ELF-1 (cell line): ENCODE data around the gene ZNF487.
A peak's percentile ranks its signal among the peaks of the same experiment; 100 is the strongest.
"Not testable (repeated sequence)": the region's sequence is repeated elsewhere in the genome, so short reads cannot be mapped to it uniquely, and the experiment has no call there.

Experiments
- DNase-seq: peaks from one replicate; pipeline ENCODE4 v3.0.0-alpha.2; 2016; ENCODE audit warnings: low read depth, low spot score

Gene ZNF487

GRCh38 chr10:43436291-43437140 is at the start of gene ZNF487:
Gene ZNF487 (plus strand): TSS chr10:43437111. CDS start chr10:43475814, 38,703 bp downstream.
- peak; percentile 96 for DNase-seq

GRCh38 chr10:43387678-43388032 is 49.3 kb upstream of the ZNF487 start:
- no peak for DNase-seq

- DNase-seq = no peak
These were observed 47.0 kb upstream of the ZNF487 start for GRCh38 chr10:43389867-43390266.

GRCh38 chr10:43390333-43390732 is 46.6 kb upstream of the ZNF487 start:
- no peak for DNase-seq

- DNase-seq = peak; percentile 60
These were observed 46.2 kb upstream of the ZNF487 start for GRCh38 chr10:43390759-43391158.

GRCh38 chr10:43391496-43391895 is 45.4 kb upstream of the ZNF487 start:
- no peak for DNase-seq

- no peak for DNase-seq
These were observed 44.2 kb upstream of the ZNF487 start for GRCh38 chr10:43392748-43393147.

- not testable (repeated sequence) for DNase-seq
These were observed 43.7 kb upstream of the ZNF487 start for GRCh38 chr10:43393186-43393585.

- no peak for DNase-seq
These were observed 43.1 kb upstream of the ZNF487 start for GRCh38 chr10:43393606-43394360.

- no peak for DNase-seq
These were observed 42.0 kb upstream of the ZNF487 start for GRCh38 chr10:43394868-43395267.

- no peak for DNase-seq
These were observed 41.3 kb upstream of the ZNF487 start for GRCh38 chr10:43395571-43396060.

GRCh38 chr10:43396061-43396927 is 40.6 kb upstream of the ZNF487 start:
- peak; percentile 94 for DNase-seq

GRCh38 chr10:43396928-43397624 is 39.8 kb upstream of the ZNF487 start:
- DNase-seq = peak; percentile 92

GRCh38 chr10:43398939-43399319 is 38.0 kb upstream of the ZNF487 start:
- no peak for DNase-seq

GRCh38 chr10:43399320-43400310 is 37.3 kb upstream of the ZNF487 start:
- DNase-seq = peak; percentile 68

GRCh38 chr10:43401627-43402026 is 35.3 kb upstream of the ZNF487 start:
- DNase-seq = peak; percentile 84

GRCh38 chr10:43402176-43402575 is 34.7 kb upstream of the ZNF487 start:
- no peak for DNase-seq

GRCh38 chr10:43402880-43403452 is 33.9 kb upstream of the ZNF487 start:
- DNase-seq = no peak

GRCh38 chr10:43403911-43404703 is 32.8 kb upstream of the ZNF487 start:
- DNase-seq = no peak
